ENCODE data around the gene CCDC15.

- TF ChIP-seq, protein P1, sequence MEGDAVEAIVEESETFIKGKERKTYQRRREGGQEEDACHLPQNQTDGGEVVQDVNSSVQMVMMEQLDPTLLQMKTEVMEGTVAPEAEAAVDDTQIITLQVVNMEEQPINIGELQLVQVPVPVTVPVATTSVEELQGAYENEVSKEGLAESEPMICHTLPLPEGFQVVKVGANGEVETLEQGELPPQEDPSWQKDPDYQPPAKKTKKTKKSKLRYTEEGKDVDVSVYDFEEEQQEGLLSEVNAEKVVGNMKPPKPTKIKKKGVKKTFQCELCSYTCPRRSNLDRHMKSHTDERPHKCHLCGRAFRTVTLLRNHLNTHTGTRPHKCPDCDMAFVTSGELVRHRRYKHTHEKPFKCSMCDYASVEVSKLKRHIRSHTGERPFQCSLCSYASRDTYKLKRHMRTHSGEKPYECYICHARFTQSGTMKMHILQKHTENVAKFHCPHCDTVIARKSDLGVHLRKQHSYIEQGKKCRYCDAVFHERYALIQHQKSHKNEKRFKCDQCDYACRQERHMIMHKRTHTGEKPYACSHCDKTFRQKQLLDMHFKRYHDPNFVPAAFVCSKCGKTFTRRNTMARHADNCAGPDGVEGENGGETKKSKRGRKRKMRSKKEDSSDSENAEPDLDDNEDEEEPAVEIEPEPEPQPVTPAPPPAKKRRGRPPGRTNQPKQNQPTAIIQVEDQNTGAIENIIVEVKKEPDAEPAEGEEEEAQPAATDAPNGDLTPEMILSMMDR (IDR thresholded peaks at IDR 0.05): no peak
- TF ChIP-seq POLR2A (IDR thresholded peaks at IDR 0.05; ENCODE audit: low read depth) (no peak), EP300 (IDR thresholded peaks at IDR 0.05) (no peak), POLR2AphosphoS5 (IDR thresholded peaks at IDR 0.05) (no peak)
Observed at GRCh38 chr11:125055107-125055715, 101.2 kb downstream of the CCDC15 start.

Measured in esophagus muscularis mucosa (tissue), 4 donors.